ENCODE data around the gene TAS2R19. TPM values are rescaled to one million over a fixed set of nuclear protein-coding genes. Genes with fewer than 3 reads are reported as not detected.

TAS2R19 gene
- total RNA-seq, 2 experiments from 2014 or later = 2.9 to 3.2 TPM

GRCh38 chr12:10974965-10975364 lies 47.5 kb downstream of the TAS2R19 start:
- no peak overlapping the region for H3K27ac ChIP-seq (ENCODE audit: low read depth, low read length, poor library complexity, severe bottlenecking)
- no peaks in the 10 kb centered on the region for H3K36me3 ChIP-seq (ENCODE audit: insufficient read depth, low read length)
- no TSS peak for BruUV-seq (replicated peaks)
- H3K4me1 ChIP-seq (ENCODE audit: insufficient read depth, low read length, poor library complexity, severe bottlenecking) = no peaks in the 10 kb centered on the region
- no peak for TF ChIP-seq EZH2phosphoT487 (IDR thresholded peaks at IDR 0.05; ENCODE audit: borderline replicate concordance, low read depth, low read length)
- no peak for TF ChIP-seq CTCF (conservative IDR thresholded peaks at IDR 0.05; ENCODE audit: low read length)
- CTCF ChIA-PET (ENCODE audit: unreplicated experiment) = no interaction called here
- H4K20me1 ChIP-seq (ENCODE audit: insufficient read depth, low read length) = no peaks in the 10 kb centered on the region
- no peaks in the 10 kb centered on the region for H3K79me2 ChIP-seq (ENCODE audit: insufficient read depth, low read depth, low read length)
- intact Hi-C loops (cut with micrococcal nuclease; ENCODE audit: unreplicated experiment) = no loop called here
- H3K4me2 ChIP-seq (ENCODE audit: low read length) = no peak overlapping the region
- H3K4me3 ChIP-seq (ENCODE audit: low read depth, low read length, poor library complexity, severe bottlenecking) = no peak overlapping the region
- no peak for DNase-seq (ENCODE audit: low spot score)
- no peak overlapping the region for H2AFZ ChIP-seq (ENCODE audit: low read length)
- POLR2A ChIA-PET = interaction anchor here (0.6 kb wide), 1 partner anchor 553 kb away, joined by 3 read pairs; no protein-coding TSS in a partner anchor
- H3K9me2 ChIP-seq (ENCODE audit: insufficient read depth, low read length) = no peaks in the 10 kb centered on the region
- H3K9me3 ChIP-seq (ENCODE audit: low read length) = no peaks in the 10 kb centered on the region

Other genes with a start within 250 kb of the TAS2R19 start
- gene TAS2R7, start 220.0 kb downstream of the TAS2R19 start, total RNA-seq (2014; rRNA removed; shearing (Covaris generic)) = not detected in 2 replicates
- gene TAS2R7, start 220.0 kb downstream of the TAS2R19 start, total RNA-seq (2022) = not detected in 2 replicates
- not detected in 2 replicates for gene TAS2R8, start 215.3 kb downstream of the TAS2R19 start, total RNA-seq (2014; rRNA removed; shearing (Covaris generic))
- gene TAS2R8, start 215.3 kb downstream of the TAS2R19 start, total RNA-seq (2022) = not detected in 2 replicates
- not detected in 2 replicates for gene TAS2R9, start 212.5 kb downstream of the TAS2R19 start, total RNA-seq (2014; rRNA removed; shearing (Covaris generic))
- not detected in 2 replicates for gene TAS2R9, start 212.5 kb downstream of the TAS2R19 start, total RNA-seq (2022)
- 0.50 TPM in 1 of 2 replicates, not detected in the other for gene TAS2R10, start 196.3 kb downstream of the TAS2R19 start, total RNA-seq (2014; rRNA removed; shearing (Covaris generic))
- not detected in 2 replicates for gene TAS2R10, start 196.3 kb downstream of the TAS2R19 start, total RNA-seq (2022)
- gene PRR4, start 173.1 kb downstream of the TAS2R19 start, total RNA-seq (2014; rRNA removed; shearing (Covaris generic)) = 1.4 and 1.5 TPM in 2 replicates
- gene PRR4, start 173.1 kb downstream of the TAS2R19 start, total RNA-seq (2022) = 1.3 TPM in 1 of 2 replicates, not detected in the other
- 26.8 and 41.4 TPM in 2 replicates for gene PRH1, start 138.4 kb downstream of the TAS2R19 start, total RNA-seq (2014; rRNA removed; shearing (Covaris generic))
- gene PRH1, start 138.4 kb downstream of the TAS2R19 start, total RNA-seq (2022) = 22.6 and 30.4 TPM in 2 replicates
- 0.92 and 1.3 TPM in 2 replicates for gene TAS2R13, start 113.1 kb downstream of the TAS2R19 start, total RNA-seq (2014; rRNA removed; shearing (Covaris generic))
- 0.81 and 1.2 TPM in 2 replicates for gene TAS2R13, start 113.1 kb downstream of the TAS2R19 start, total RNA-seq (2022)
- gene PRH2, start 93.4 kb downstream of the TAS2R19 start, total RNA-seq (2014; rRNA removed; shearing (Covaris generic)) = not detected in 2 replicates
- not detected in 2 replicates for gene PRH2, start 93.4 kb downstream of the TAS2R19 start, total RNA-seq (2022)
- 2.9 and 4.5 TPM in 2 replicates for gene TAS2R14, start 83.4 kb downstream of the TAS2R19 start, total RNA-seq (2014; rRNA removed; shearing (Covaris generic))
- 2.4 and 2.8 TPM in 2 replicates for gene TAS2R14, start 83.4 kb downstream of the TAS2R19 start, total RNA-seq (2022)
- 1.4 and 1.6 TPM in 2 replicates for gene TAS2R50, start 35.7 kb downstream of the TAS2R19 start, total RNA-seq (2014; rRNA removed; shearing (Covaris generic))
- gene TAS2R50, start 35.7 kb downstream of the TAS2R19 start, total RNA-seq (2022) = 0.76 and 1.4 TPM in 2 replicates
- 2.1 and 4.6 TPM in 2 replicates for gene TAS2R20, start 24.3 kb downstream of the TAS2R19 start, total RNA-seq (2014; rRNA removed; shearing (Covaris generic))
- gene TAS2R20, start 24.3 kb downstream of the TAS2R19 start, total RNA-seq (2022) = 1.9 and 2.3 TPM in 2 replicates
- gene TAS2R31, start 8.8 kb upstream of the TAS2R19 start, total RNA-seq (2014; rRNA removed; shearing (Covaris generic)) = 1.3 and 2.2 TPM in 2 replicates
- 3.5 and 4.3 TPM in 2 replicates for gene TAS2R31, start 8.8 kb upstream of the TAS2R19 start, total RNA-seq (2022)
- gene TAS2R46, start 39.7 kb upstream of the TAS2R19 start, total RNA-seq (2014; rRNA removed; shearing (Covaris generic)) = 1.3 TPM in 1 of 2 replicates, not detected in the other
- 1.4 and 1.6 TPM in 2 replicates for gene TAS2R46, start 39.7 kb upstream of the TAS2R19 start, total RNA-seq (2022)
- 3.1 and 4.7 TPM in 2 replicates for gene TAS2R43, start 69.7 kb upstream of the TAS2R19 start, total RNA-seq (2014; rRNA removed; shearing (Covaris generic))
- gene TAS2R43, start 69.7 kb upstream of the TAS2R19 start, total RNA-seq (2022) = 3.0 and 3.1 TPM in 2 replicates
- gene TAS2R30, start 112.0 kb upstream of the TAS2R19 start, total RNA-seq (2014; rRNA removed; shearing (Covaris generic)) = 4.1 and 5.4 TPM in 2 replicates
- 6.0 and 6.5 TPM in 2 replicates for gene TAS2R30, start 112.0 kb upstream of the TAS2R19 start, total RNA-seq (2022)
- 5.8 and 8.4 TPM in 2 replicates for gene SMIM10L1, start 148.6 kb upstream of the TAS2R19 start, total RNA-seq (2014; rRNA removed; shearing (Covaris generic))
- gene SMIM10L1, start 148.6 kb upstream of the TAS2R19 start, total RNA-seq (2022) = 6.9 and 7.8 TPM in 2 replicates
- gene TAS2R42, start 164.3 kb upstream of the TAS2R19 start, total RNA-seq (2014; rRNA removed; shearing (Covaris generic)) = not detected in 2 replicates
- not detected in 2 replicates for gene TAS2R42, start 164.3 kb upstream of the TAS2R19 start, total RNA-seq (2022)
- gene PRB3, start 247.1 kb upstream of the TAS2R19 start, total RNA-seq (2014; rRNA removed; shearing (Covaris generic)) = not detected in 2 replicates
- gene PRB3, start 247.1 kb upstream of the TAS2R19 start, total RNA-seq (2022) = not detected in 2 replicates